HG03378 (cell line): ENCODE results near the gene TECPR2.

ENCODE experiments used
- ATAC-seq: cut with Tn5 transposase; IDR thresholded peaks from one replicate; pipeline ENCODE4 v1.9.1; 2021; ENCODE audit warnings: mild to moderate bottlenecking, moderate library complexity; ENCODE audit not compliant: unreplicated experiment

TECPR2 gene

GRCh38 chr14:102424923-102425322, 62.2 kb downstream of the TECPR2 start:
- no peak for ATAC-seq

GRCh38 chr14:102426796-102427195, 64.1 kb downstream of the TECPR2 start:
- no peak for ATAC-seq

- ATAC-seq = no peak
These were observed 64.9 kb downstream of the TECPR2 start for GRCh38 chr14:102427642-102428041.

- no peak for ATAC-seq
These were observed 67.6 kb downstream of the TECPR2 start for GRCh38 chr14:102430212-102430908.

- no peak for ATAC-seq
These were observed 69.0 kb downstream of the TECPR2 start for GRCh38 chr14:102431751-102432150.

- no peak for ATAC-seq
These were observed 72.0 kb downstream of the TECPR2 start for GRCh38 chr14:102434647-102435175.

- no peak for ATAC-seq
These were observed 75.5 kb downstream of the TECPR2 start for GRCh38 chr14:102437997-102438915.

- no peak for ATAC-seq
These were observed 76.8 kb downstream of the TECPR2 start for GRCh38 chr14:102439556-102439955.

- no peak for ATAC-seq
These were observed 77.7 kb downstream of the TECPR2 start for GRCh38 chr14:102440392-102440791.

- ATAC-seq = no peak
These were observed 79.8 kb downstream of the TECPR2 start for GRCh38 chr14:102442241-102443211.

- no peak for ATAC-seq
These were observed 82.3 kb downstream of the TECPR2 start for GRCh38 chr14:102445066-102445465.

GRCh38 chr14:102445641-102446040, 82.9 kb downstream of the TECPR2 start:
- ATAC-seq = no peak

GRCh38 chr14:102450206-102451063, 87.7 kb downstream of the TECPR2 start:
- ATAC-seq = no peak

GRCh38 chr14:102451064-102451352, 88.3 kb downstream of the TECPR2 start:
- ATAC-seq = no peak

- ATAC-seq = no peak
These were observed 89.6 kb downstream of the TECPR2 start for GRCh38 chr14:102452302-102452701.

- ATAC-seq = no peak
These were observed 92.0 kb downstream of the TECPR2 start for GRCh38 chr14:102454711-102455110.

- no peak for ATAC-seq
These were observed 94.8 kb downstream of the TECPR2 start for GRCh38 chr14:102457509-102457908.

GRCh38 chr14:102461490-102462338, 99.0 kb downstream of the TECPR2 start:
- no peak for ATAC-seq

- ATAC-seq = no peak
These were observed 99.7 kb downstream of the TECPR2 start for GRCh38 chr14:102462391-102462790.
